ENCODE measurements around the gene ARHGEF7. TPM values are rescaled to one million over a fixed set of nuclear protein-coding genes. Genes with fewer than 3 reads are reported as not detected.

Gene ARHGEF7
- polyA plus RNA-seq, 1 donor: 75.2 TPM

DNA sequence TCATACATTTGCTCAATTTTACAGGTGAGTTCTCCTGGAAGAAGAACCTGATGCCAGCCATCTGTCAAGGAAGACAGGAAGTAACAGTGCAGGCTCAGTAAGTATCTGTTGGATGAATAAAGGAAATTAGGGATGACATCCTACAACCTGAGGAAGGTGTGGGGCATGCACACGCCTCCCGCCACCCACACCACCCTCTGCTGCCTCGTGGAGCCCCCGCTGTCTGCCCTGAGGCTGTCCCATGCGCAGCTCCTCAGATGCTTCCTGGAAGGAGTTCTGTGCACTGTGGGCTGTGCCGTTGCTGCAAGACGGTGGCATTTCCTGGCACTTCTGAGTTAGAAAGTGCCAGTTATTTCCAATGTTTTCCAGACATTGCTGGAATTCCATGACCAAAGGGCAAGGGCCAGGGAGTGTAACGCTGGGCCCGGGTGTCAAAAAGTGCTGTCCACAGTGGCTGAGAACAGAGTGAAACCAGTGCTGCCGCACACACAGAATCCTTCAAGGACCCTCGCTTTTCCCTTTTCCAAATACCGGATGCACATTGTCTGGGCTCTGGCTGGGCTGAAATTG, 201.1 kb downstream of the ARHGEF7 start:
- DNase-seq: no peak
- Histone ChIP-seq H3K36me3 (ENCODE audit: control insufficient read depth, insufficient read depth, low read length) (no peaks in the 10 kb centered on the region), H3K9me3 (ENCODE audit: control insufficient read depth, low read depth, low read length) (peaks cover 3% of the 10 kb centered on the region), H3K4me3 (ENCODE audit: low read length) (no peak overlapping the region), H3K27ac (ENCODE audit: low read length) (no peak overlapping the region), H3K27me3 (ENCODE audit: control insufficient read depth, insufficient read depth, low read length) (no peaks in the 10 kb centered on the region), H3K4me1 (ENCODE audit: control insufficient read depth, insufficient read depth, low read length) (no peaks in the 10 kb centered on the region)
- WGBS (ENCODE audit: insufficient coverage, low lambda C conversion rate): no CpG with 5 or more reads among the region's 12 CpGs

DNA sequence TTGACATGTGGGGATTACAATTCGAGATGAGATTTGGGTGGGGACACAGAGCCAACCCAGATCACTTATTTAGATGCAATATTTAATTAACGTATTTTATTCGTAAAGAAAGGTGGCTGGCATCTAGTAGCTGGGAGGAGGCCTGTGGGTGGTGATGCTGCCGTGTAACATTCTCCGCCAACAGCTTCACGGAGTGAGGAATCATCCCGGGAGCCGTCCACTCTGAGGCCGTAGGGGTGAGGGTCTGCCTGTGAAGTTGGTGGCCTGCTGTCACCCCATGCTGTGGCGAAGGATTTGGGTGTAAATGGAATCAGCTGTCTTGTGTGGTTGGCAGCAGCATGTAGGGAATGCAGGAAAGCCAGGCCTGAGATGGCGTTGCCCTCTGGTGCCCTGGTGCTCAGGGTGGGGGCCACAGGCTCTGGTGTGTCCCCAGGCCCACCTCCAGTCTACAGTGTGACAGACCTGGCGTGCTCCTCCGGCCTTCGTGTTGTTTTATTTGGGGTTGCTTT, 202.0 kb downstream of the ARHGEF7 start:
- no peaks in the 10 kb centered on the region for H3K4me1 ChIP-seq (ENCODE audit: control insufficient read depth, insufficient read depth, low read length)
- H3K27ac ChIP-seq (ENCODE audit: low read length): no peak overlapping the region
- no peak for DNase-seq
- WGBS (ENCODE audit: insufficient coverage, low lambda C conversion rate): no CpG with 5 or more reads among the region's 14 CpGs
- H3K36me3 ChIP-seq (ENCODE audit: control insufficient read depth, insufficient read depth, low read length): no peaks in the 10 kb centered on the region
- peaks cover 3% of the 10 kb centered on the region for H3K9me3 ChIP-seq (ENCODE audit: control insufficient read depth, low read depth, low read length)
- no peak overlapping the region for H3K4me3 ChIP-seq (ENCODE audit: low read length)
- H3K27me3 ChIP-seq (ENCODE audit: control insufficient read depth, insufficient read depth, low read length): no peaks in the 10 kb centered on the region

DNA sequence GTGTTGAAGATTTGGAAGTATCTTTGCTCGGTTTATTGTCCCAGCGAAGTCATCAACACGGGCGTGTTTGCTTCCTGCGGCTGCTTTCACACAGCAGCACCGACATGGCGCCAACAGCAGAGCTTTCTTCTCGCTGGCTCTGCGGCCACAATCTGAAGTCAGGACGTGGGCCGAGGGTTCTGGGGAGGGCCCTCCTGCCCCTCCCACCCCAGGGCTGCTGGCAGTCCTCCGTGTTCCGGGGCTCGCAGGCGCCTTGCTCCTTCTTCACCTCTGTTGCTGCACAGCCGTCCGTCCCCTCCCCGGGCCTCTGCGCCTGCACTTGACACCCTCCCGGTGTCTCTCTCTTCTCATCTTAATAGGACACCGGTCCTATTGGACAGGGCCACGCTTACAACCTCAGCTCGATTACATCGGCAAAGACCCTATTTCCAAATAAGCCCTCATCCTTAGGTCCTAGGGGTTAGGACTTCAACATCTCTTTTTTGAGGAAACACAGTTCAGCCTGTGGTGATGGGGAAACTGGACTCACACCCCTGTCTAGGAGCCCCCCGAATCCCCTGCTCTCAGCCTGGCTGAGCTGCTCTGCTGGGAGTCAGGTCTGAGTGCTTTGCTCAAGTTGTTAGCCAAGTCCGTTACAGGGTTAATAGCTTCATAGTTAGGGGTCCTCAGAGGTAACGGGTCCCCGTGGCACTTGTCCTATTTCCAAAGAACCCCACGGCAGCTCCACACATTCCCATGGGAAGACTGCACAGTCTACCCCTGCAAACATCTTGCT, 202.6 kb downstream of the ARHGEF7 start:
- no peaks in the 10 kb centered on the region for H3K36me3 ChIP-seq (ENCODE audit: control insufficient read depth, insufficient read depth, low read length)
- H3K27ac ChIP-seq (ENCODE audit: low read length): no peak overlapping the region
- H3K4me3 ChIP-seq (ENCODE audit: low read length): no peak overlapping the region
- H3K4me1 ChIP-seq (ENCODE audit: control insufficient read depth, insufficient read depth, low read length): no peaks in the 10 kb centered on the region
- 100% methylated on average over 3 of the region's 29 CpGs for WGBS (ENCODE audit: insufficient coverage, low lambda C conversion rate)
- DNase-seq: no peak
- no peaks in the 10 kb centered on the region for H3K27me3 ChIP-seq (ENCODE audit: control insufficient read depth, insufficient read depth, low read length)
- H3K9me3 ChIP-seq (ENCODE audit: control insufficient read depth, low read depth, low read length): no peaks in the 10 kb centered on the region

DNA sequence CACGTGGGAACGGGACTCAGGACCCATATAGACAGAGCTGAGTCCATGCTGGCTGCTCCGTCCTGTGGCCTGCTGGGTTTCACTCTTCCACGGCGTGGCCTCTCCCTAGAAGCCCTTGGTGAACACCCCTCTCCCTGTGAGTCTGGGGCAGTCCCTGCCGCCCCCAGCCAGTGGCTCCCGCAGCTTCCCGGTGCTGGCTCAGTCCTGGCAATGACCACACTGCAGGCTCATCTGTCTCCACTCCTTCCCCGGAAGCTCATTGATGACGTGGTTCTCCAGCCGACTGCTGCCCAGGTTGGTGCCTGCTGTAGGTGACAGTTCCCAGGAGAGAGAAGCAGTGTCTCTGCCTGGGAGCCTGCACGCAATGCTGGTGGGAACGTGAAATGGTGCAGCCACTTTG, 203.3 kb downstream of the ARHGEF7 start:
- no peaks in the 10 kb centered on the region for H3K36me3 ChIP-seq (ENCODE audit: control insufficient read depth, insufficient read depth, low read length)
- H3K27me3 ChIP-seq (ENCODE audit: control insufficient read depth, insufficient read depth, low read length): no peaks in the 10 kb centered on the region
- no peaks in the 10 kb centered on the region for H3K4me1 ChIP-seq (ENCODE audit: control insufficient read depth, insufficient read depth, low read length)
- no peaks in the 10 kb centered on the region for H3K9me3 ChIP-seq (ENCODE audit: control insufficient read depth, low read depth, low read length)
- no peak overlapping the region for H3K27ac ChIP-seq (ENCODE audit: low read length)
- no peak overlapping the region for H3K4me3 ChIP-seq (ENCODE audit: low read length)
- no peak for DNase-seq
- no CpG with 5 or more reads among the region's 13 CpGs for WGBS (ENCODE audit: insufficient coverage, low lambda C conversion rate)

DNA sequence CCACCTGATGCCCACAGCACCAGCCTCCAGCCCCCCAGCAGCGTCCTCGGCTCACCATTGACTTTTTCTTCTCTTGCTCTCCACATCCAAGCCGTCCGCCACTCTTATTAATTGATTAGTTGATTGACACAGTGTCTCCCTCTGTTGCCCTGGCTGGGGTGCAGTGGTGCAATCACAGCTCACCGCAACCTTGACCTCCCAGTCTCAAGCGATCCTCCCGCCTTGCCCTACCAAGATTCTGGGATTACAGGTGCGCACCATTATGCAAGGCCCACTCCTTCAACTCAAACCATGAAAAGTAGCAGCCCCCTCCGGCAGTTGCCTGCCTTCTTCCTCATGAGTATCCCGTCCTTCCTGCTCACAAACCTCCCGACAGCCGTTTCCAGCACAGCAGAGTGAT, 204.4 kb downstream of the ARHGEF7 start:
- Histone ChIP-seq H3K4me1 (ENCODE audit: control insufficient read depth, insufficient read depth, low read length) (no peaks in the 10 kb centered on the region), H3K4me3 (ENCODE audit: low read length) (no peak overlapping the region), H3K36me3 (ENCODE audit: control insufficient read depth, insufficient read depth, low read length) (no peaks in the 10 kb centered on the region), H3K9me3 (ENCODE audit: control insufficient read depth, low read depth, low read length) (no peaks in the 10 kb centered on the region), H3K27ac (ENCODE audit: low read length) (no peak overlapping the region), H3K27me3 (ENCODE audit: control insufficient read depth, insufficient read depth, low read length) (no peaks in the 10 kb centered on the region)
- 96% methylated on average over 4 of the region's 12 CpGs for WGBS (ENCODE audit: insufficient coverage, low lambda C conversion rate)
- DNase-seq: no peak

DNA sequence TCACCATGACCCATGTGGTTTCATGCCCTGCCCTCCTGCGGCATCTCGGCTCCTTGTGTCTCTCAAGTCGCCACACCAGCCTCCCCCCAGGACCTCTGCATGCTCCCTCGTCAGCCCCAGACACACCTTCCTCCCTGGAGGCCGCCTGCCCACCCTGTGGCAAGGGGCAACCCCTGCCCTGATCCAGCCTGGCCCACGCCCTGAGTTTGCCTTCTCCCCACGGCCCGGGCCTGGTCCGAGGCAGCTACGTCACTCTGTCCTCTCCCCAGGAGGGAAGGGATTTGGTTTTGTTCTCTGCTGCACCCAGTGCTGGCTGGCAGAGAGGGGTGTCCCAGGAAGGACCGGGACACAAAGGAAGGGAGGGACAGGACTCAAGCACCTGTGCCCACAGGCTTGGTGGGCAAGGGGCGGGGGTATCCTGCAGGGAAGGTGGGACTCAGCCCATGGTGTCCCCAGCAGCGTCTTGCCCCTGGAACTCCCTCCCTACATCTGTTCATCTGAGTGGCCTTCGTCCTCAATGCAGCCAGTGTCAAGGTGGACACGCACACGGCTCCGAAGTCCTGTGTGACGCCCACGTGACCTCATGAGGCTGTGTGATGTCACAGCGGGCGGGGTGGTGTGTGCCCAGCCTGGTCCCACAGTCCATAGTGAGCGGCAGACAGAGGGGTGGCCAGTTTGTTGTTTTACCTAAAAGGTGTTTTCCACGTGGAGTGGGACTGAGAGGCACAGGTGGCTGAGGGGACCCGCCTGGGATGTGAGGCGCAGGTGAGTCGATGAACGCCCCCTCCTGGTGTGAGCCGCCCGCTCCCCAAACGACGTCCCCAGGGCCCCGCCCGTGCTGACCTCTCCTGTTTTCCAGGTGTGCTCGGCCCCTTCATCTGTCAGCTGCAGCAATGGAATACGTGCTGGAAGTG, 205.1 kb downstream of the ARHGEF7 start, which contains the start of gene TEX29:
TEX29 (plus strand) TSS at position 645 of the 914 bp plus-strand sequence; CDS start at position 894, 249 bp downstream.
- Histone ChIP-seq H3K36me3 (ENCODE audit: control insufficient read depth, insufficient read depth, low read length) (no peaks in the 10 kb centered on the region), H3K27ac (ENCODE audit: low read length) (no peak within 1 kb of the TSS), H3K4me3 (ENCODE audit: low read length) (no peak within 1 kb of the TSS), H3K27me3 (ENCODE audit: control insufficient read depth, insufficient read depth, low read length) (no peaks in the 10 kb centered on the region), H3K9me3 (ENCODE audit: control insufficient read depth, low read depth, low read length) (no peaks in the 10 kb centered on the region), H3K4me1 (ENCODE audit: control insufficient read depth, insufficient read depth, low read length) (no peaks in the 10 kb centered on the region)
- DNase-seq: no peak
- no CpG with 5 or more reads among the region's 35 CpGs for WGBS (ENCODE audit: insufficient coverage, low lambda C conversion rate)

DNA sequence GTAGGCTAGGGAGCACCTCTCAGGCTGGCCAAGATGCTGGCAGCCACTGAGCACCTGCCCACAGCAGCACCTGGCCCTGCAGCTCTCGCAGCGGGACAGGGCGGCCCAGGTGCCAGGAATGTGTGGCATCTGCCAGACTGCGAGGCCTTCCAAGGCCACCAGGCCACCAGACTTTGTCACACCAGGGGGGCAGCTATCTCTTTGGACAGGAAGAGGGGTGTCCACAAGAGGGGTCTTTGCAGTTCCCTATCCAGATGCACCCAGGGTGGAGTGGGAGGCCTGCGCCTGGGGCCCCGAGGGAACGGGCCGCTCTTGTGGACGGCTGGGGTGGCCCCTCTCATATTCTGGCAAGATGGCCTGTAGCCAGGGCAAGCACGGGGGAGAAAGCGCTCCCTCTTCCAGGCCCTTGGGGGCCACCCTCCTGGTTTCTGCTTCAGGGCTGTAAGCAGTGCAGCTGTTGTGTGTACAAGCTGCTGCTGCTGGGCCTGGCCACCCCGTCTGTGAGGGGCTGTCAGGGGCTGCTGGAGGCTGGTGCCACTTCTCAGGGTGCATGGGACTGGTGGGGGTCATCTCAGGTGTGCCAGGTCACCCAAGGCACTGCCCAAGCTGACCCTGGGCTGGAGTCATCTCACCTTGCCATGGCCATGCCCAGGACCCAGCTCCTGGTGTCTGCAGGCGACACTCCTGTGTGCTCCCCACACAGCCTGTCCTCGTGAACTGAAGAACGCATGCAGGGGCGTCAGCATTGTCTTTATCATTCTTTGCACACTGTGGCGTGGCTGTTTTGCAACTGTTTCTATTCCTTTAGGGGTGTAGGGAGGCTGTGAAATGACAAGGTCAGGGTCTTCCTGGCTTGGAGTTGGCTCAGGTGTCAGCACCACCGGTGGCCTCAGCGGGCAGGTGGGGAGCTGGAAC, 207.1 kb downstream of the ARHGEF7 start:
- Histone ChIP-seq H3K36me3 (ENCODE audit: control insufficient read depth, insufficient read depth, low read length) (no peaks in the 10 kb centered on the region), H3K4me3 (ENCODE audit: low read length) (no peak overlapping the region), H3K9me3 (ENCODE audit: control insufficient read depth, low read depth, low read length) (no peaks in the 10 kb centered on the region), H3K4me1 (ENCODE audit: control insufficient read depth, insufficient read depth, low read length) (no peaks in the 10 kb centered on the region), H3K27me3 (ENCODE audit: control insufficient read depth, insufficient read depth, low read length) (no peaks in the 10 kb centered on the region), H3K27ac (ENCODE audit: low read length) (no peak overlapping the region)
- WGBS (ENCODE audit: insufficient coverage, low lambda C conversion rate): no CpG with 5 or more reads among the region's 19 CpGs
- no peak for DNase-seq

DNA sequence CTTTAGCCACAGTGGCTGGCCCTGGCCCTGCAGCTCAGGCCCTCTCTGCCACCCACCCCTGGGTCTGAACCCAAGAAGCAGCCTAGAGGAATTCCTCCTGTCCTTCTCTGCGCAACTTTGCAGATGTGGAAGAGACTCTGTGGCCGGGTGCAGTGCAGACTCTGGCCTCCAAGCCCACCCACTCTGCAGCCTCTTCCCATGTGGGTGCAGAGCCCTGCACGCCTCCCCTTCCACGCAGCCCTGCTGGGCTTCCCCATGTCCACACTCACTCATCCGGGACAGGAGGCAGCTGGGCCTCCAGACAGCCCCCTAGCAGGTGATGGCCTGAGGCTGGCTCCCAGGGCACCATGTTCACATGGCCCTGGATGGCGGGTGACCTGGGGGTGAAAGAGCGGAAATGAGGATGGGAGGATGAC, 207.8 kb downstream of the ARHGEF7 start:
- Histone ChIP-seq H3K27me3 (ENCODE audit: control insufficient read depth, insufficient read depth, low read length) (no peaks in the 10 kb centered on the region), H3K4me3 (ENCODE audit: low read length) (no peak overlapping the region), H3K36me3 (ENCODE audit: control insufficient read depth, insufficient read depth, low read length) (no peaks in the 10 kb centered on the region), H3K4me1 (ENCODE audit: control insufficient read depth, insufficient read depth, low read length) (no peaks in the 10 kb centered on the region), H3K27ac (ENCODE audit: low read length) (no peak overlapping the region), H3K9me3 (ENCODE audit: control insufficient read depth, low read depth, low read length) (no peaks in the 10 kb centered on the region)
- no CpG with 5 or more reads among the region's 7 CpGs for WGBS (ENCODE audit: insufficient coverage, low lambda C conversion rate)
- no peak for DNase-seq

DNA sequence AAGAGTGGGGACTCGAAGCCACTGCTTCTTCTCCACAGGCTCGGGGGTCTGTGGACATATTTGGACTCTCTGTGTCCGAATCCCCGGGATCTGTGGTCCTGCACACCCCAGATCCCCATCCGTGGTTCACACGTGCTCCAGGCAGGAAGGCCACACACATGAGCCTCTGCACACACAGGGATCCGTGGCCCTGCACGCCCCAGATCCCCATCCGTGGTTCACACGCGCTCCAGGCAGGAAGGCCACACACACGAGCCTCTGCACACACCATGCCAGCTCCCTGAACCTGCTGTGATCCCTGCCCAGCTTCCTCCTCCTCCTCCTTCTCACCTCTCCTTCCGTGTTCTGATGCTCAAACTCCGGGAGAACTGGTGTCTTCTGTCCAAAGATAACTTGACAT, 208.4 kb downstream of the ARHGEF7 start:
- no peaks in the 10 kb centered on the region for H3K36me3 ChIP-seq (ENCODE audit: control insufficient read depth, insufficient read depth, low read length)
- no peaks in the 10 kb centered on the region for H3K27me3 ChIP-seq (ENCODE audit: control insufficient read depth, insufficient read depth, low read length)
- no CpG with 5 or more reads among the region's 14 CpGs for WGBS (ENCODE audit: insufficient coverage, low lambda C conversion rate)
- DNase-seq: no peak
- no peak overlapping the region for H3K4me3 ChIP-seq (ENCODE audit: low read length)
- no peaks in the 10 kb centered on the region for H3K4me1 ChIP-seq (ENCODE audit: control insufficient read depth, insufficient read depth, low read length)
- H3K9me3 ChIP-seq (ENCODE audit: control insufficient read depth, low read depth, low read length): no peaks in the 10 kb centered on the region
- no peak overlapping the region for H3K27ac ChIP-seq (ENCODE audit: low read length)

Measured in large intestine (tissue), 3 donors.